Peyer's patch (tissue), 4 donors: ENCODE results near the gene RAB24.

Source experiments
- POLR2A ChIP-seq, 2 donors: fragments of 450-650 bp; IDR thresholded peaks; one replicate each; pipeline ENCODE4 v1.5.1; 2017; ENCODE audit warnings: antibody characterized with exemption in 2 of 2, mild to moderate bottlenecking in 2 of 2, moderate library complexity in 2 of 2
- TF ChIP-seq, protein P1 (sequence below), 6 experiments: fragments of 450-650 bp in 4 of 6; fragments of 200-600 bp in 2 of 6; sonication (generic) in 1 of 6; IDR thresholded peaks; one replicate each; pipeline ENCODE4 v1.5.1; 2017 to 2019; ENCODE audit warnings: antibody characterized with exemption in 6 of 6, mild to moderate bottlenecking in 3 of 6, moderate library complexity in 1 of 6

GRCh38 chr5:177330991-177331842 is 27.7 kb upstream of the RAB24 start:
- TF ChIP-seq, protein P1, sequence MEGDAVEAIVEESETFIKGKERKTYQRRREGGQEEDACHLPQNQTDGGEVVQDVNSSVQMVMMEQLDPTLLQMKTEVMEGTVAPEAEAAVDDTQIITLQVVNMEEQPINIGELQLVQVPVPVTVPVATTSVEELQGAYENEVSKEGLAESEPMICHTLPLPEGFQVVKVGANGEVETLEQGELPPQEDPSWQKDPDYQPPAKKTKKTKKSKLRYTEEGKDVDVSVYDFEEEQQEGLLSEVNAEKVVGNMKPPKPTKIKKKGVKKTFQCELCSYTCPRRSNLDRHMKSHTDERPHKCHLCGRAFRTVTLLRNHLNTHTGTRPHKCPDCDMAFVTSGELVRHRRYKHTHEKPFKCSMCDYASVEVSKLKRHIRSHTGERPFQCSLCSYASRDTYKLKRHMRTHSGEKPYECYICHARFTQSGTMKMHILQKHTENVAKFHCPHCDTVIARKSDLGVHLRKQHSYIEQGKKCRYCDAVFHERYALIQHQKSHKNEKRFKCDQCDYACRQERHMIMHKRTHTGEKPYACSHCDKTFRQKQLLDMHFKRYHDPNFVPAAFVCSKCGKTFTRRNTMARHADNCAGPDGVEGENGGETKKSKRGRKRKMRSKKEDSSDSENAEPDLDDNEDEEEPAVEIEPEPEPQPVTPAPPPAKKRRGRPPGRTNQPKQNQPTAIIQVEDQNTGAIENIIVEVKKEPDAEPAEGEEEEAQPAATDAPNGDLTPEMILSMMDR (IDR thresholded peaks at IDR 0.05) = no peak
- no peak for TF ChIP-seq POLR2A (IDR thresholded peaks at IDR 0.05)
